ENCODE measurements around the gene POLR2A. TPM values are rescaled to one million over a fixed set of nuclear protein-coding genes. Genes with fewer than 3 reads are reported as not detected.

POLR2A gene
- total and polyA plus RNA-seq, 2 experiments from 2014 or later: 46.2 to 75.7 TPM

DNA sequence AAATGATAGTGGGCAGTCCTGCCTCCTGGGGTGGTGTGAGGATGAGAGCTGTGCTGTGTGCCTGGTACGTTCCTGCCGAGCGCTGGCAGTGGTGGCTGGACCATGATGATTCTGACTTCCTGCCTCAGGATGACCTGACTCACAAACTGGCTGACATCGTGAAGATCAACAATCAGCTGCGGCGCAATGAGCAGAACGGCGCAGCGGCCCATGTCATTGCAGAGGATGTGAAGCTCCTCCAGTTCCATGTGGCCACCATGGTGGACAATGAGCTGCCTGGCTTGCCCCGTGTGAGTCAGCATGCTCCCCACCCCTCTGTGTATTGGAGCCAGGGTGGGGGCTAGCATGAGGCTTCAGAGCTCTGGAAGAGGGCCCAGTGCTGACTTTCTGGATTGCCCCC, 13.1 kb downstream of the POLR2A start:
- in situ Hi-C loops (cut with MboI): no loop called here
- Histone ChIP-seq H3K9ac (no peak overlapping the region), H2AFZ (no peak overlapping the region), H3K4me1 (ENCODE audit: insufficient read depth) (no peaks in the 10 kb centered on the region), H3K27ac (no peak overlapping the region), H3K9me2 (ENCODE audit: insufficient read depth) (no peaks in the 10 kb centered on the region), H3K4me2 (ENCODE audit: unreplicated experiment) (no peak overlapping the region), H3K4me3 (no peak overlapping the region), H3K9me3 (ENCODE audit: low read depth) (no peaks in the 10 kb centered on the region), H3F3A (ENCODE audit: insufficient read depth) (no peaks in the 10 kb centered on the region), H3K36me3 (ENCODE audit: low read depth) (peaks cover 46% of the 10 kb centered on the region), H3K79me2 (ENCODE audit: insufficient read depth) (peaks cover 98% of the 10 kb centered on the region), H3K27me3 (replicated peaks; ENCODE audit: insufficient read depth) (no peaks in the 10 kb centered on the region), H4K20me1 (ENCODE audit: insufficient read depth) (peaks cover 16% of the 10 kb centered on the region)
- no peak for DNase-seq
- WGBS, 2 experiments (ENCODE audit: low coverage in 1 of 2, low lambda C conversion rate in 2 of 2, missing lambda C conversion rate in 2 of 2): 95 to 99% methylated on average over 10 of the region's 10 CpGs
- TF ChIP-seq EZH2phosphoT487 (IDR thresholded peaks at IDR 0.05; ENCODE audit: insufficient read depth, low read depth): no peak
- TF ChIP-seq EZH2 (IDR thresholded peaks at IDR 0.05; ENCODE audit: insufficient read depth, poor library complexity, severe bottlenecking): no peak

DNA sequence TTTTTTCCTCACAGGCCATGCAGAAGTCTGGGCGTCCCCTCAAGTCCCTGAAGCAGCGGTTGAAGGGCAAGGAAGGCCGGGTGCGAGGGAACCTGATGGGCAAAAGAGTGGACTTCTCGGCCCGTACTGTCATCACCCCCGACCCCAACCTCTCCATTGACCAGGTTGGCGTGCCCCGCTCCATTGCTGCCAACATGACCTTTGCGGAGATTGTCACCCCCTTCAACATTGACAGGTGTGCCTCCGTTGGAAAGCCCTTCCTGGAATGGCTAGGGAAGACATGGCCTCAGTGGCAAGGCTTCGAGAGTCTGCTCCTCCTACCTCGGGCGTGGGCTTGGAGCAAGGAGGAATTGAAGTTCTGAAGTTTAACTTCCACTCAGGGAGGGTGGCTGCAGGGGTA, 13.5 kb downstream of the POLR2A start:
- no peak for DNase-seq
- Histone ChIP-seq H2AFZ (no peak overlapping the region), H3K36me3 (ENCODE audit: low read depth) (peaks cover 50% of the 10 kb centered on the region), H3K9ac (no peak overlapping the region), H3K79me2 (ENCODE audit: insufficient read depth) (peaks cover 97% of the 10 kb centered on the region), H3K27me3 (replicated peaks; ENCODE audit: insufficient read depth) (no peaks in the 10 kb centered on the region), H4K20me1 (ENCODE audit: insufficient read depth) (peaks cover 15% of the 10 kb centered on the region), H3K4me3 (no peak overlapping the region), H3K9me3 (ENCODE audit: low read depth) (no peaks in the 10 kb centered on the region), H3K27ac (no peak overlapping the region), H3F3A (ENCODE audit: insufficient read depth) (no peaks in the 10 kb centered on the region), H3K4me2 (ENCODE audit: unreplicated experiment) (no peak overlapping the region), H3K4me1 (ENCODE audit: insufficient read depth) (no peaks in the 10 kb centered on the region), H3K9me2 (ENCODE audit: insufficient read depth) (no peaks in the 10 kb centered on the region)
- in situ Hi-C loops (cut with MboI): no loop called here
- WGBS, 2 experiments (ENCODE audit: low coverage in 1 of 2, low lambda C conversion rate in 2 of 2, missing lambda C conversion rate in 2 of 2): 92 to 96% methylated on average over 14 of the region's 14 CpGs
- no peak for TF ChIP-seq EZH2phosphoT487 (IDR thresholded peaks at IDR 0.05; ENCODE audit: insufficient read depth, low read depth)
- TF ChIP-seq EZH2 (IDR thresholded peaks at IDR 0.05; ENCODE audit: insufficient read depth, poor library complexity, severe bottlenecking): no peak

DNA sequence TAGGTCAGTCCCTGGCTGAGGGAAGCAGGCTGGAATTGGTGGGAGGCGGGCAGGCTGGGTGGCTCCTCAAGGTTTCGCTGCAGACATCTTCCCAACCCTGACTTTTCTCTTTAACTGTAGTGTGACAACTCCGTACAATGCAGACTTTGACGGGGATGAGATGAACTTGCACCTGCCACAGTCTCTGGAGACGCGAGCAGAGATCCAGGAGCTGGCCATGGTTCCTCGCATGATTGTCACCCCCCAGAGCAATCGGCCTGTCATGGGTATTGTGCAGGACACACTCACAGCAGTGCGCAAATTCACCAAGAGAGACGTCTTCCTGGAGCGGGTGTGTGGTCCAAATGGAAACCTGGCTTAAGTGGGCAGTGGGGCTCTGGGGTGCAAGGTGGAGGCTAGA, 15.0 kb downstream of the POLR2A start:
- Histone ChIP-seq H3K79me2 (ENCODE audit: insufficient read depth) (peaks cover 97% of the 10 kb centered on the region), H4K20me1 (ENCODE audit: insufficient read depth) (peaks cover 6% of the 10 kb centered on the region; the same call in 1 of the 2 replicates), H3K9ac (no peak overlapping the region), H2AFZ (no peak overlapping the region), H3K4me3 (no peak overlapping the region), H3F3A (ENCODE audit: insufficient read depth) (0 out of 2 replicates have a peak, but pooled peaks cover 10% of the 10 kb centered on the region), H3K9me2 (ENCODE audit: insufficient read depth) (no peaks in the 10 kb centered on the region), H3K9me3 (ENCODE audit: low read depth) (no peaks in the 10 kb centered on the region), H3K27ac (no peak overlapping the region), H3K4me1 (ENCODE audit: insufficient read depth) (no peaks in the 10 kb centered on the region), H3K36me3 (ENCODE audit: low read depth) (peaks cover 63% of the 10 kb centered on the region), H3K27me3 (replicated peaks; ENCODE audit: insufficient read depth) (no peaks in the 10 kb centered on the region), H3K4me2 (ENCODE audit: unreplicated experiment) (no peak overlapping the region)
- 81 to 84% methylated on average over 11 of the region's 11 CpGs for WGBS, 2 experiments (ENCODE audit: low coverage in 1 of 2, low lambda C conversion rate in 2 of 2, missing lambda C conversion rate in 2 of 2)
- TF ChIP-seq EZH2phosphoT487 (IDR thresholded peaks at IDR 0.05; ENCODE audit: insufficient read depth, low read depth): no peak
- no peak for TF ChIP-seq EZH2 (IDR thresholded peaks at IDR 0.05; ENCODE audit: insufficient read depth, poor library complexity, severe bottlenecking)
- no peak for DNase-seq
- in situ Hi-C loops (cut with MboI): no loop called here

DNA sequence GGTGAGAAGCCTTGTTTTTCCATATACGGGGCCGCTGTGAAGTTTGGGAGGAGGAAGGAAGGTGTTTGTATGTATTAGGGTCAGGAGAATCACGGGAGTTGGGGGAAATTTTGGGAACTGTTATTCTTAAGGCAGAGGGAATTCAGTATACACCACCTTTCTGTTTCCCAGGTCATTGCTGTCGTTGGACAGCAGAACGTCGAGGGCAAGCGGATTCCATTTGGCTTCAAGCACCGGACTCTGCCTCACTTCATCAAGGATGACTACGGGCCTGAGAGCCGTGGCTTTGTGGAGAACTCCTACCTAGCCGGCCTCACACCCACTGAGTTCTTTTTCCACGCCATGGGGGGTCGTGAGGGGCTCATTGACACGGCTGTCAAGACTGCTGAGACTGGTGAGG, 17.6 kb downstream of the POLR2A start:
- TF ChIP-seq EZH2phosphoT487 (IDR thresholded peaks at IDR 0.05; ENCODE audit: insufficient read depth, low read depth) (no peak), EZH2 (IDR thresholded peaks at IDR 0.05; ENCODE audit: insufficient read depth, poor library complexity, severe bottlenecking) (no peak)
- Histone ChIP-seq H3K9me2 (ENCODE audit: insufficient read depth) (no peaks in the 10 kb centered on the region), H3K36me3 (ENCODE audit: low read depth) (peaks cover 76% of the 10 kb centered on the region), H3K9ac (no peak overlapping the region), H3K4me2 (ENCODE audit: unreplicated experiment) (no peak overlapping the region), H4K20me1 (ENCODE audit: insufficient read depth) (no peaks in the 10 kb centered on the region), H3K27me3 (replicated peaks; ENCODE audit: insufficient read depth) (no peaks in the 10 kb centered on the region), H3K4me1 (ENCODE audit: insufficient read depth) (no peaks in the 10 kb centered on the region), H3F3A (ENCODE audit: insufficient read depth) (peaks cover 15% of the 10 kb centered on the region; the same call in 1 of the 2 replicates), H3K9me3 (ENCODE audit: low read depth) (no peaks in the 10 kb centered on the region), H3K27ac (no peak overlapping the region), H3K79me2 (ENCODE audit: insufficient read depth) (peaks cover 88% of the 10 kb centered on the region), H2AFZ (no peak overlapping the region), H3K4me3 (no peak overlapping the region)
- WGBS, 2 experiments (ENCODE audit: low coverage in 1 of 2, low lambda C conversion rate in 2 of 2, missing lambda C conversion rate in 2 of 2): 87 to 88% methylated on average over 14 of the region's 14 CpGs
- in situ Hi-C loops (cut with MboI): no loop called here
- no peak for DNase-seq
